Stimulated activated CD4-positive, alpha-beta T cell treated with anti-CD3 and anti-CD28 coated beads, Interleukin-4, amount 100 ng/mL, for 1 hour (primary cell): ENCODE measurements around the gene WRAP53.
A peak's percentile ranks its signal among the peaks of the same experiment; 100 is the strongest.

Experiments used
- DNase-seq: peaks from one replicate; pipeline ENCODE4 v3.0.0-alpha.2; 2020

WRAP53 gene

DNA sequence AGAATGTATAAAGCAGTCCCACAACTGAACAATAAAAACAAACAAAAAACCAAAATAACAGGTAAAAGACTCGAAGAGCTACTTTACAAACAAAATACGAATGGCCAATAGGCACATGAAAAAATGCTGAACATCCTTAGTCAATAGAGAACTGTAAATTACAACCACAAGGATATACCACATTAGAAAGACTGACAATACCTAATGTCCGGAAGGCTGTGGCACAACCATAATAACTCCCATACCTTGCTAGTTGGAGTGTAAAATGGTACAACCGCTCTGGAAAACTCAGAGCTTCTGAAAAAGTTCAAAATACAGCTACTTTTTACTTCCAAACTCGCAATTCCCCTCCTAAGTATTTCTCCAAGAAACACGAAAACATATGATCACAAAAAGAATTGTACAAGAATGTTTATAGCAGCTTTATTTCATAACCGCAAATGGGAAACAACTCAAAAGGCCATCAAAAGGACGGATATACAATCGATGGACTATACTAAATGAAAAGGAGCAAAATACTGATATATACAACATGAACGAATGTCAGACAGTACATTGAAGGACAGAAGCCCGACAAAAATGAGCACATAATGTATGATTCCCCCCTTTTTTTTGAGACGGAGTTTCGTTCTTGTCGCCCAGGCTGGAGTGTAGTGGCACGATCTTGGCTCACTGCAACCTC, 3.3 kb upstream of the WRAP53 start:
- no peak for DNase-seq

- peak; percentile 88 for DNase-seq
These were observed 2.6 kb upstream of the WRAP53 start for GRCh38 chr17:7685533-7686221.

DNA sequence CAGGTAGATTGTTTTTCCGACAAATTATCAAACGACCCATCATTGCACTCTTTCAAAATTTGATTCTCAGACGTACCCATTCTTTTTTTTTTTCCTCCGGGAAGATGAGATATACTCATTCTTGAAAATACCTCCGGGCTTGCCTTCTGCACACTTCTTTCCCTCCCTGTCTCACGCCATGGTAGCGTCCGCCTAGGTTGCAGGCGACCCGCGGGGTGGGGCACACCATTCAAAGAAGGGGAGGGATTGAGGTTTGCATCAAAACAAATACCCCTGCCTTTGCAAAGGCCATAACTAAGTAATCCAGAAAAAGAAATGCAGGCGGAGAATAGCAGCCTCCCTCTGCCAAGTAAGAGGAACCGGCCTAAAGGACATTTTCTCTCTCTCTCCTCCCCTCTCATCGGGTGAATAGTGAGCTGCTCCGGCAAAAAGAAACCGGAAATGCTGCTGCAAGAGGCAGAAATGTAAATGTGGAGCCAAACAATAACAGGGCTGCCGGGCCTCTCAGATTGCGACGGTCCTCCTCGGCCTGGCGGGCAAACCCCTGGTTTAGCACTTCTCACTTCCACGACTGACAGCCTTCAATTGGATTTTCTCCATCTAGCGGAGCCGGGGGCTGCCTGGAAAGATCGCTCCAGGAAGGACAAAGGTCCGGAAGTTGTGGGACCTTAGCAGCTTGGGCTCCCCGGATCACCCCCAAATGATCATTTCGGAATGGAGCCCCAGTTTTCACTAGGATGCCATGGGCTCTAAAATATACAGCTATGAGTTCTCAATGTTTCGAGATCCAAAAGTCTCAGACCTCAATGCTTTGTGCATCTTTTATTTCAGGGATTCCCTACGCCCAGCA, 1.8 kb upstream of the WRAP53 start:
- DNase-seq, result peak; percentile 76

DNA sequence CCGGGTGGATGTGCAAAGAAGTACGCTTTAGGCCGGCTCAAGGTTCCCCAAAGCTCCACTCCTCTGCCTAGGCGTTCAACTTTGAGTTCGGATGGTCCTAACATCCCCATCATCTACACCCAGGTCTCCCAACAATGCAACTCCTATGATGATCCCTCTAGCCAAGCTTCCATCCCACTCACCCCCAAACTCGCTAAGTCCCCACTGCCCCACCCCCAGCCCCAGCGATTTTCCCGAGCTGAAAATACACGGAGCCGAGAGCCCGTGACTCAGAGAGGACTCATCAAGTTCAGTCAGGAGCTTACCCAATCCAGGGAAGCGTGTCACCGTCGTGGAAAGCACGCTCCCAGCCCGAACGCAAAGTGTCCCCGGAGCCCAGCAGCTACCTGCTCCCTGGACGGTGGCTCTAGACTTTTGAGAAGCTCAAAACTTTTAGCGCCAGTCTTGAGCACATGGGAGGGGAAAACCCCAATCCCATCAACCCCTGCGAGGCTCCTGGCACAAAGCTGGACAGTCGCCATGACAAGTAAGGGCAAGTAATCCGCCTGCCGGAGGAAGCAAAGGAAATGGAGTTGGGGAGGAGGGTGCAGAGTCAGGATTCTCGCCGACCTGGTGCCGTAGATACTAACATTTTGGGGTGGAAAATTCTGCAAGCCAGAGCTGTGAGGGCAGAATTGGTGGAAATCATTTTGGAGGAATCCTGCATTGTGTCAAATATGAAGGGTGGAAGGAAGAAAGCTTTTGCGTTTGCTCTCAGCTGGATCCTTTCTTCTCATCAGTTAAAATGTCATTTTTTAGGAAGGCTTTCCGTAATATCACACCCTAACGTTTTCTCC, 987 bp upstream of the WRAP53 start, which contains the start of gene TP53:
Gene TP53 (minus strand): TSS at position 419 of the 836 bp plus-strand sequence. CDS start 10,896 bp downstream, outside the sequence.
- DNase-seq, result peak; percentile 84

GRCh38 chr17:7688808-7689316, 585 bp downstream of the WRAP53 start:
- no peak for DNase-seq

DNA sequence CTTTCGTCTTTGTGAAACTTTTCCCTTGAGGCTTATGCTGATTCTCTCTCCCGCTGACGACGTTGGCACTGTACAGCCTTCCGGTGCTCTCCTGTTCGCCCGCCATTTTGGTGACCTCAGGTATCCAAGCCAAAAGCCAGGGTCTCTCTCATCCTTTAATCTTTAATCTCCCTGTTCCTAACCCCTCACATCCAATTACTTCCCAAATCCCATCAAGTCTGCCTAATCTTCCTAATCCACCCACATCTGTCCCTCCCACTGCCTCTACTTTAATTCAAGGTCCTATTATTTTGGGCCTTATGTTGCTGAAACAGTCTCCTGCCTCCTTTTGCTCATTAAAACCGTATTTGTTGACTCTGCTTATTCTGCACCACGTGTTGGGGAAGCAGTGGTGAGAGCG, 7.3 kb downstream of the WRAP53 start:
- DNase-seq, result no peak

DNA sequence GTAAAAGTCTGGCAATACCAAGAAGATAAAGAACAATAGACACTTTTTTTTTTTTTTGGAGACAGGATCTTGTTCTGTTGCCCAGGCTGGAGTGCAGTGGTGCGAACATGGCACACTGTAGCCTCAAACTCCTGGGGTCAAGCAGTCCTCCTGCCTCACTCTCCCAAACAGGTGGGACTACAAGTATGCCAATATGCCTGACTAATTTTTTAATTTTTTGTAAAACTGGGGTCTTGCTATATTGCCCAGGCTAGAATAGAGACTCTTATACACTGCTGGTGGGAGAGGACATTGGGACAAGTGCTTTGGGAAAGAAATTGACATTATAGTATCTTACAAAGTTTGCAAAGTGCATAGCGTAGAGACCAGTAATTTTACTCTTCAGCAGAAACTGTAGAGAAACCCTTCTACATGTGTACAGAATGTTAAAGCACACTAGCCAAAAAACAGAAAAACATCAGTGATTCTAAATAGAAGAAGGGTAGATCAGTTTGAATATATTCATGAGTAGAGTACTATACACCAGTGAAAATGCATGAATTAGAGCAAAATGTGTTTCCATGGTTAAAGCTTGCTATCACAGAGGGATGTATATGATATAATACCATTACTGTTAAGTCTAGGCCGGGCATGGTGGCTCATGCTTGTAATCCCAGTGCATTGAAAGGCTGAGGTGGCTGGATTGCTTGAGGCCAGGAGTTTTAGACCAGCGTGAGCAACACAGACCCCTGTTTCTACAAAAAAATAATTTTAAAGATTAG, 9.7 kb downstream of the WRAP53 start:
- no peak for DNase-seq

- no peak for DNase-seq
These were observed 12.2 kb downstream of the WRAP53 start for GRCh38 chr17:7700510-7700909.

- no peak for DNase-seq
These were observed 13.4 kb downstream of the WRAP53 start for GRCh38 chr17:7701681-7702080.

- no peak for DNase-seq
These were observed 14.5 kb downstream of the WRAP53 start for GRCh38 chr17:7702776-7703175.

DNA sequence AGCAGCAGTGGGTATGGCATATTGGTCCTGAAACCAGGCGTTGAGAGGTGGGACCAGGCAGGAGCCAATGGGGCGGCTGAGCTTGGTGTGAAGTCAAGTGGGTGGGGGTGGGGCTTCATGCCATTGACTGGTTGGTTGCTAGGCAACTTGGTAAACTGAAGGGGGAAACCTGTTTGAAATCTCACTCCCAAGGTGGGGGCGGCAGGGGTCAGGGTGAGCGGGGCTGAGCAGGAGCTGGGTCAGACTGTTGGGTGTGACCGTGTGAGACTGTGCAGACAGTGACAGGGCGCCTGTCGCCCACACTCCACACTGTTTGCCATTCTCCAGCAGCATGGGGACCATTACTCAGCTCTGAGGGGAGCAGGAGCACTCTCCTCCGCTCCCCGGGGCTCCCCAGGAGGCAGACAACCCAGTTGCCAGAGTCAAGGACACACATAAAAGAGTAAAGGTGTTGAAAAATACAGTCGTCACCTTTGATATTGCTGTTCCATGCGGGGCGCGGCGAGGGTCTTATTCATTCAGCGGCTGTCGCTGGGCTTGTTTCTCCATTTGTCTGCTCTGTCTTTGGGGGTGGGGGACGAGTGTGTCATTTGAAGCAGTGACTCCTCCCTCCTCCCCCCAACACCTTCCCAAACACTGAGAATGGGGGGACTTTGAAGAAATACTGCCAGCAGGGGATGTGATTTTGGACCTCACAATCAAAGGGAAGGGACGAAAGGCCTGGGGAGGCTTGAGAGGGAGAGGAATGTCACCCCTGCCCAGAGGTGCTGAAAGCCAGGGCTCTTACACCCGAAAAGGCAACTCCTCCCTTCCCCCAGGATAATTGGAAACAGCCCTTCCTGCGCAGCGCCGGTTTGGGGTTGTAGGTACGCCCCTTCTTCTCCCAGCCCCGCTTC, 15.6 kb downstream of the WRAP53 start:
- no peak for DNase-seq

GRCh38 chr17:7704601-7705268, 16.5 kb downstream of the WRAP53 start, which contains the start of gene EFNB3:
Gene EFNB3 (plus strand): TSS chr17:7705202. CDS start chr17:7705599, 397 bp downstream.
- peak; percentile 21 for DNase-seq

GRCh38 chr17:7705269-7706255, 17.3 kb downstream of the WRAP53 start:
- DNase-seq, result no peak

DNA sequence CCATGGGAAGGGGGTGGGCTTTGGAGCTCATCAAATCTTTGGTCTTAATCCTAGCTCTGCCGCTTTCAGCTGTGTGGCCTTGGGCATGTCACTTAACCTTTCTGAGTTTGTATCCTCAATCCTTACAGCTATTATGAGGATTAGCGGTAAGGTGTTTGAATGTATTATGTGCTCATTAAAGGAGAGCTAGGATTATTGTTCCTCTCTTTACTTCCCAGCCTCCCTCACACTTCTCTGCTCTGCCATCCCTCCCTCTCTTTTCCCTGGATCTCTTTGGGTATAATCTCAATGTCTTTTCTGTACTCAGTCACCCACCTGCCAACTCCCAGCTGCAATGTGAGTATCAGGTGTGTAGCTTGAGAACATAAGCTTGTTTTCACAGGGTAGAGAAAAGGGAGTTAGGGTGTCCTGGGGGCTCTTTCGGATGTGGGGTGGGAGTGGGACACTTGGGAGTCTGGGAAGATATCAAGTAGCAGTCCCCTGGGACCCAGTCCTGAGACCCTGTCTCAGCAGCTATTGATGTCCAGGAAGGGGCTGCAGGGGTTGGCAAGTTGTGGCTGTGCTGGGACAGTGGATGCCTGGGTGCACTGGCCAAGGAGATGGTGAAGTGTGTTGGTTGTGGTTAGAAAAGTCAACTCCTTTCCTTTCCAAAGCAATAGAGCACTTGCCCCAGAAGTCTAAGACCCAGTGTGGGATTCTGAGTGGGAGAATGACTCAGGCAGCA, 18.5 kb downstream of the WRAP53 start:
- DNase-seq, result no peak

- DNase-seq, result no peak
These were observed 19.2 kb downstream of the WRAP53 start for GRCh38 chr17:7707446-7707845.

DNA sequence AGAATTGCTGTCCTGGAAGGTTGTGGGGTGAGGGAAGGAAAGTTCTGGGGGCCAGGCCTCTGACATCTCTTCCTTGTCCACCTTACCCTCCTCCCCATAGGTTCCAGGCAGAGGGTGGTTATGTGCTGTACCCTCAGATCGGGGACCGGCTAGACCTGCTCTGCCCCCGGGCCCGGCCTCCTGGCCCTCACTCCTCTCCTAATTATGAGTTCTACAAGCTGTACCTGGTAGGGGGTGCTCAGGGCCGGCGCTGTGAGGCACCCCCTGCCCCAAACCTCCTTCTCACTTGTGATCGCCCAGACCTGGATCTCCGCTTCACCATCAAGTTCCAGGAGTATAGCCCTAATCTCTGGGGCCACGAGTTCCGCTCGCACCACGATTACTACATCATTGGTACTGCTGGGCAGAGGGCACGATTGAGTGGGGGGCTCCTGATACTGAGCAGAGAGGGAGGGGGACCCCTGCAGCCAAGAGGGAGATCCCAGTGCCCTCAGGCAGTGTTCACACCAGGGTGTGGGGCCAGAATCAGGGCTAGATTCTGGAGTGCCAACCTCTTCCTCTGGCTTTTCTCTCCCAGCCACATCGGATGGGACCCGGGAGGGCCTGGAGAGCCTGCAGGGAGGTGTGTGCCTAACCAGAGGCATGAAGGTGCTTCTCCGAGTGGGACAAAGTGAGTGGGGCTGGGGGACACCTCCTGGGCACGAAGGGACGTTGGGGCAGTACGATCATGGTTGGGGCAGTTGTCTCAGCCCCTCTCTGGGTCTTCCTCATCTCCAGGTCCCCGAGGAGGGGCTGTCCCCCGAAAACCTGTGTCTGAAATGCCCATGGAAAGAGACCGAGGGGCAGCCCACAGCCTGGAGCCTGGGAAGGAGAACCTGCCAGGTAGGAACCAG, 19.8 kb downstream of the WRAP53 start:
- DNase-seq, result no peak

- no peak for DNase-seq
These were observed 20.8 kb downstream of the WRAP53 start for GRCh38 chr17:7709031-7709430.
